HL-60 (cell line): ENCODE measurements around the gene SLC22A2.

ENCODE experiments used
- GABPA ChIP-seq: IDR thresholded peaks from 2 replicates; pipeline ENCODE4 v1.6.1; 2012; ENCODE audit warnings: low read depth
- SPI1 ChIP-seq: IDR thresholded peaks from 2 replicates; pipeline ENCODE4 v1.6.1; 2012; ENCODE audit warnings: low read depth, mild to moderate bottlenecking, borderline replicate concordance
- TF ChIP-seq, protein P1 (sequence below): IDR thresholded peaks from one replicate; pipeline ENCODE4 v1.5.1; 2011; ENCODE audit warnings: low read length, control low read depth, inconsistent platforms; ENCODE audit not compliant: insufficient read depth
- TF ChIP-seq, protein P2 (sequence below): IDR thresholded peaks from 2 replicates; pipeline ENCODE4 v1.6.1; 2012; ENCODE audit warnings: low read depth; ENCODE audit not compliant: insufficient replicate concordance

DNA sequence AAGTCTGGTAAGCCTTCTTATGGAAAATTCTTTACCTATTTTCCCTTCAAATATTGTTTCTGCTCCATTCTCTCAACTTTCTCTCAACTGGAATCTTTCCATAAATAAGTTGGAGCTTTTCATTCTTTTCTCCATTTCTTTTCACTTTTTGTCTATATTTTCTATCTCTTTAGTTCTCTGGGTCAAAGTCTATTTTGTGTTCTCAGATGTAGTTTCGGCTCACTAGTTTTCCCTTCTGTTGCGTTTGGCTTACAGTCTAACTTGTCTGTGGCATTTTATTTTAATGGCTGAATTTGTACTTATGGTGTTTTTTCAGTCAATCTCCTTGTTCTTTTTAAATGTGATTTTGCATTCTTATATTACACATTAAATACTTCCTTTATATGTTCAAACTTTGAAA is 14.1 kb upstream of the SLC22A2 start:
- TF ChIP-seq, protein P1, sequence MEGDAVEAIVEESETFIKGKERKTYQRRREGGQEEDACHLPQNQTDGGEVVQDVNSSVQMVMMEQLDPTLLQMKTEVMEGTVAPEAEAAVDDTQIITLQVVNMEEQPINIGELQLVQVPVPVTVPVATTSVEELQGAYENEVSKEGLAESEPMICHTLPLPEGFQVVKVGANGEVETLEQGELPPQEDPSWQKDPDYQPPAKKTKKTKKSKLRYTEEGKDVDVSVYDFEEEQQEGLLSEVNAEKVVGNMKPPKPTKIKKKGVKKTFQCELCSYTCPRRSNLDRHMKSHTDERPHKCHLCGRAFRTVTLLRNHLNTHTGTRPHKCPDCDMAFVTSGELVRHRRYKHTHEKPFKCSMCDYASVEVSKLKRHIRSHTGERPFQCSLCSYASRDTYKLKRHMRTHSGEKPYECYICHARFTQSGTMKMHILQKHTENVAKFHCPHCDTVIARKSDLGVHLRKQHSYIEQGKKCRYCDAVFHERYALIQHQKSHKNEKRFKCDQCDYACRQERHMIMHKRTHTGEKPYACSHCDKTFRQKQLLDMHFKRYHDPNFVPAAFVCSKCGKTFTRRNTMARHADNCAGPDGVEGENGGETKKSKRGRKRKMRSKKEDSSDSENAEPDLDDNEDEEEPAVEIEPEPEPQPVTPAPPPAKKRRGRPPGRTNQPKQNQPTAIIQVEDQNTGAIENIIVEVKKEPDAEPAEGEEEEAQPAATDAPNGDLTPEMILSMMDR: no peak
- TF ChIP-seq, protein P2, sequence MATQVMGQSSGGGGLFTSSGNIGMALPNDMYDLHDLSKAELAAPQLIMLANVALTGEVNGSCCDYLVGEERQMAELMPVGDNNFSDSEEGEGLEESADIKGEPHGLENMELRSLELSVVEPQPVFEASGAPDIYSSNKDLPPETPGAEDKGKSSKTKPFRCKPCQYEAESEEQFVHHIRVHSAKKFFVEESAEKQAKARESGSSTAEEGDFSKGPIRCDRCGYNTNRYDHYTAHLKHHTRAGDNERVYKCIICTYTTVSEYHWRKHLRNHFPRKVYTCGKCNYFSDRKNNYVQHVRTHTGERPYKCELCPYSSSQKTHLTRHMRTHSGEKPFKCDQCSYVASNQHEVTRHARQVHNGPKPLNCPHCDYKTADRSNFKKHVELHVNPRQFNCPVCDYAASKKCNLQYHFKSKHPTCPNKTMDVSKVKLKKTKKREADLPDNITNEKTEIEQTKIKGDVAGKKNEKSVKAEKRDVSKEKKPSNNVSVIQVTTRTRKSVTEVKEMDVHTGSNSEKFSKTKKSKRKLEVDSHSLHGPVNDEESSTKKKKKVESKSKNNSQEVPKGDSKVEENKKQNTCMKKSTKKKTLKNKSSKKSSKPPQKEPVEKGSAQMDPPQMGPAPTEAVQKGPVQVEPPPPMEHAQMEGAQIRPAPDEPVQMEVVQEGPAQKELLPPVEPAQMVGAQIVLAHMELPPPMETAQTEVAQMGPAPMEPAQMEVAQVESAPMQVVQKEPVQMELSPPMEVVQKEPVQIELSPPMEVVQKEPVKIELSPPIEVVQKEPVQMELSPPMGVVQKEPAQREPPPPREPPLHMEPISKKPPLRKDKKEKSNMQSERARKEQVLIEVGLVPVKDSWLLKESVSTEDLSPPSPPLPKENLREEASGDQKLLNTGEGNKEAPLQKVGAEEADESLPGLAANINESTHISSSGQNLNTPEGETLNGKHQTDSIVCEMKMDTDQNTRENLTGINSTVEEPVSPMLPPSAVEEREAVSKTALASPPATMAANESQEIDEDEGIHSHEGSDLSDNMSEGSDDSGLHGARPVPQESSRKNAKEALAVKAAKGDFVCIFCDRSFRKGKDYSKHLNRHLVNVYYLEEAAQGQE: no peak
- TF ChIP-seq SPI1: no peak
- no peak for TF ChIP-seq GABPA
